Liver (tissue), 9 donors: ENCODE data around the gene LGR6. TPM values are rescaled to one million over a fixed set of nuclear protein-coding genes. Genes with fewer than 3 reads are reported as not detected.

Experiments used
- DNase-seq: peaks from one replicate; pipeline ENCODE4 v3.0.0-alpha.2; 2017; ENCODE audit warnings: low spot score
- H3K27ac ChIP-seq, 2 donors: one replicate each; pipeline ENCODE4 v1.7.0; 2013; ENCODE audit warnings: inconsistent platforms in 2 of 2, low read length in 2 of 2, control low read depth in 1 of 2, low read depth in 1 of 2, mild to moderate bottlenecking in 1 of 2
- H3K27me3 ChIP-seq, 4 donors: one replicate each; pipeline versions ENCODE4 v1.6.1 to v1.7.0; 2013; ENCODE audit warnings: low read length in 3 of 4, inconsistent platforms in 1 of 4, mild to moderate bottlenecking in 1 of 4, moderate library complexity in 1 of 4; ENCODE audit not compliant: control insufficient read depth in 4 of 4, insufficient read depth in 4 of 4
- H3K36me3 ChIP-seq, 4 donors: one replicate each; pipeline versions ENCODE4 v1.6.1 to v1.7.0; 2013; ENCODE audit warnings: low read length in 3 of 4, mild to moderate bottlenecking in 3 of 4, low read depth in 1 of 4, moderate library complexity in 1 of 4; ENCODE audit not compliant: control insufficient read depth in 4 of 4, insufficient read depth in 3 of 4
- H3K4me1 ChIP-seq, 4 donors: one replicate each; pipeline versions ENCODE4 v1.6.1 to v1.7.0; 2013; ENCODE audit warnings: low read length in 3 of 4, mild to moderate bottlenecking in 3 of 4, moderate library complexity in 1 of 4; ENCODE audit not compliant: control insufficient read depth in 4 of 4, insufficient read depth in 4 of 4
- H3K4me3 ChIP-seq, 3 donors: one replicate each; pipeline versions ENCODE4 v1.6.1 to v1.7.0; 2013; ENCODE audit warnings: low read length in 3 of 3, control low read depth in 1 of 3, low read depth in 1 of 3, mild to moderate bottlenecking in 1 of 3
- H3K9ac ChIP-seq, 2 donors: one replicate each; pipeline ENCODE4 v1.7.0; 2013; ENCODE audit warnings: low read length in 2 of 2, mild to moderate bottlenecking in 2 of 2, moderate library complexity in 2 of 2, control low read depth in 1 of 2, low read depth in 1 of 2
- H3K9me3 ChIP-seq, 4 donors: one replicate each; pipeline versions ENCODE4 v1.6.1 to v1.7.0; 2013; ENCODE audit warnings: low read length in 3 of 4; ENCODE audit not compliant: control insufficient read depth in 4 of 4
- CTCF ChIP-seq: fragments of 150-350 bp; IDR thresholded peaks from 2 replicates; pipeline ENCODE4 v1.5.1; 2017; ENCODE audit warnings: improper control_type of control experiment, low read depth, low read length; ENCODE audit not compliant: missing input control
- EGR1 ChIP-seq, 2 donors: IDR thresholded peaks; 2 replicates each; pipeline ENCODE4 v1.6.1; 2016 to 2018; ENCODE audit warnings: antibody characterized with exemption in 2 of 2, low read depth in 2 of 2
- FOXA1 ChIP-seq: IDR thresholded peaks from 2 replicates; pipeline ENCODE4 v1.6.1; 2016; ENCODE audit warnings: antibody characterized with exemption
- GABPA ChIP-seq, 2 donors: IDR thresholded peaks in 1 of 2; conservative IDR thresholded peaks in 1 of 2; 2 replicates each; pipeline ENCODE4 v1.6.1; 2016; ENCODE audit warnings: antibody characterized with exemption in 2 of 2, mild to moderate bottlenecking in 1 of 2, moderate library complexity in 1 of 2
- HNF4A ChIP-seq, 2 donors: conservative IDR thresholded peaks; 2 replicates each; pipeline ENCODE4 v1.6.1; 2016; ENCODE audit warnings: antibody characterized with exemption in 2 of 2, mild to moderate bottlenecking in 2 of 2
- HNF4G ChIP-seq: IDR thresholded peaks from 2 replicates; pipeline ENCODE4 v1.6.1; 2016; ENCODE audit warnings: antibody characterized with exemption
- JUND ChIP-seq, 2 donors: IDR thresholded peaks; 2 replicates each; pipeline ENCODE4 v1.6.1; 2016; ENCODE audit warnings: antibody characterized with exemption in 2 of 2
- MAX ChIP-seq: IDR thresholded peaks from 2 replicates; pipeline ENCODE4 v1.6.1; 2016; ENCODE audit warnings: antibody characterized with exemption
- NR2F2 ChIP-seq: IDR thresholded peaks from 2 replicates; pipeline ENCODE4 v1.6.1; 2016; ENCODE audit warnings: antibody characterized with exemption
- RAD21 ChIP-seq, 2 donors: IDR thresholded peaks; 2 replicates each; pipeline ENCODE4 v1.6.1; 2016; ENCODE audit warnings: antibody characterized with exemption in 2 of 2, mild to moderate bottlenecking in 2 of 2
- REST ChIP-seq: IDR thresholded peaks from 2 replicates; pipeline ENCODE4 v1.6.1; 2016; ENCODE audit warnings: antibody characterized with exemption, mild to moderate bottlenecking
- RXRA ChIP-seq, 2 donors: IDR thresholded peaks; 2 replicates each; pipeline ENCODE4 v1.6.1; 2017 to 2018; ENCODE audit warnings: antibody characterized with exemption in 2 of 2, mild to moderate bottlenecking in 1 of 2
- SP1 ChIP-seq: IDR thresholded peaks from 2 replicates; pipeline ENCODE4 v1.6.1; 2018; ENCODE audit warnings: antibody characterized with exemption, mild to moderate bottlenecking
- TAF1 ChIP-seq: conservative IDR thresholded peaks from 2 replicates; pipeline ENCODE4 v1.6.1; 2016; ENCODE audit warnings: antibody characterized with exemption, mild to moderate bottlenecking
- YY1 ChIP-seq: IDR thresholded peaks from 2 replicates; pipeline ENCODE4 v1.6.1; 2016; ENCODE audit warnings: antibody characterized with exemption, mild to moderate bottlenecking
- ZBTB33 ChIP-seq: IDR thresholded peaks from 2 replicates; pipeline ENCODE4 v1.6.1; 2016; ENCODE audit warnings: antibody characterized with exemption
- WGBS: extraction: QIAGEN DNeasy Blood & Tissue Kit; methylation state at CpG from one replicate; pipeline ENCODE4 v1.1.7; 2013; 5-methylcytosine and 5-hydroxymethylcytosine counted together
- polyA plus RNA-seq, 2 donors: library from polyadenylated mRNA; stranded (reverse) in 1 of 2; unstranded in 1 of 2; fragments of 200-250 nt in 1 of 2; fragments of >200 nt in 1 of 2; fragmentation: Nextera tagmentation in 1 of 2; extraction: Ambion mirVana in 1 of 2; gene quantifications; one replicate each; pipeline versions ENCODE4 v1.2.1 to v1.2.3, GENCODE V29; 2013 to 2015
- total RNA-seq, 2 donors: library from RNA; depleted of rRNA; stranded (reverse); fragments of >200 nt; gene quantifications; one replicate each; pipeline ENCODE4 v1.2.3, GENCODE V29; 2014
- donor health status: healthy.
- donor health status: healthy.
- donor health status: healthy.
- donor health status: healthy.
- donor health status: healthy.

Gene LGR6
- total RNA-seq = 1 to 10 TPM in 1 of 2 donors, under 1 TPM in 1; 0.05 to 1.2 TPM
- under 1 TPM; 0.63 to 0.86 TPM for polyA plus RNA-seq

- Histone ChIP-seq H3K4me1 (peaks cover 0 to 11% (median 7%) of the 10 kb centered on the region in 4 donors), H3K9me3 (no peaks in the 10 kb centered on the region), H3K27ac (no peak within 1 kb of the TSS), H3K27me3 (peaks cover 2 to 5% (median 3%) of the 10 kb centered on the region in 4 donors), H3K9ac (no peak within 1 kb of the TSS), H3K36me3 (no peaks in the 10 kb centered on the region), H3K4me3 (peak within 1 kb of the TSS in 1 of 3 donors; percentile 21)
- no peak for TF ChIP-seq HNF4A (conservative IDR thresholded peaks at IDR 0.05)
- no peak for TF ChIP-seq EGR1 (IDR thresholded peaks at IDR 0.05; ENCODE audit: low read depth in 2 of 2)
- TF ChIP-seq TAF1 = no peak
- TF ChIP-seq YY1 = no peak
- TF ChIP-seq HNF4G = no peak
- TF ChIP-seq JUND (IDR thresholded peaks at IDR 0.05) = no peak
- TF ChIP-seq RAD21 (IDR thresholded peaks at IDR 0.05) = no peak
- TF ChIP-seq REST = no peak
- TF ChIP-seq CTCF = no peak
- no peak for TF ChIP-seq FOXA1
- no peak for TF ChIP-seq RXRA (IDR thresholded peaks at IDR 0.05)
- TF ChIP-seq MAX = no peak
- no peak for TF ChIP-seq ZBTB33
- TF ChIP-seq GABPA (IDR thresholded peaks at IDR 0.05 in 1 of 2, conservative IDR thresholded peaks at IDR 0.05 in 1 of 2) = no peak
- no peak for TF ChIP-seq SP1
- no peak for TF ChIP-seq NR2F2
- WGBS = 7% methylated on average over 61 of the region's 61 CpGs
- no peak for DNase-seq
Measured at GRCh38 chr1:202193614-202194327, at the start of gene LGR6. TSS of gene LGR6 (plus strand) at chr1:202193799. CDS start at chr1:202193990, 191 bp downstream.
